MCF 10A (cell line): Measurements from ENCODE around the gene TCF12. TPM values are rescaled to one million over a fixed set of nuclear protein-coding genes. Genes with fewer than 3 reads are reported as not detected.
"Not testable (repeated sequence)": the region's sequence is repeated elsewhere in the genome, so short reads cannot be mapped to it uniquely, and the experiment has no call there.

ENCODE experiments used
- BruUV-seq: library from RNA; stranded (reverse); fragments of 400-500 nt; replicated peaks from 2 replicates; lab custom pipeline; 2021; lab: Mats Ljungman, UMichigan
- CTCF ChIA-PET: fragments of 300-600 bp; sonication (Branson Sonifier 250); formaldehyde crosslinking; extraction: SDS; loops from one replicate; lab custom pipeline; 2021; ENCODE audit warnings: antibody characterized with exemption, inconsistent platforms; lab: Yijun Ruan, JAX
- POLR2A ChIA-PET: fragments of 300-600, 350-650 bp; sonication (Branson Sonifier 250); formaldehyde crosslinking; extraction: SDS; loops from one replicate; lab custom pipeline; 2020; ENCODE audit warnings: antibody characterized with exemption, inconsistent platforms; lab: Yijun Ruan, JAX
- DNase-seq: peaks from one replicate; pipeline ENCODE4 v3.0.0-alpha.2; 2018; ENCODE audit not compliant: unreplicated experiment
- H3K27ac Mint-ChIP-seq: one replicate; pipeline ENCODE4 v1.8.0; 2022; ENCODE audit warnings: mild to moderate bottlenecking, low read depth, mixed read lengths; ENCODE audit not compliant: unreplicated experiment
- H3K27me3 Mint-ChIP-seq: one replicate; pipeline ENCODE4 v1.8.0; 2022; ENCODE audit warnings: mixed read lengths; ENCODE audit not compliant: insufficient read depth, unreplicated experiment
- H3K36me3 Mint-ChIP-seq: one replicate; pipeline ENCODE4 v1.8.0; 2022; ENCODE audit warnings: mild to moderate bottlenecking, moderate library complexity, mixed read lengths; ENCODE audit not compliant: insufficient read depth, unreplicated experiment
- H3K4me1 Mint-ChIP-seq: one replicate; pipeline ENCODE4 v1.8.0; 2022; ENCODE audit warnings: mixed read lengths; ENCODE audit not compliant: insufficient read depth, unreplicated experiment
- H3K4me3 Mint-ChIP-seq: one replicate; pipeline ENCODE4 v1.8.0; 2022; ENCODE audit warnings: mild to moderate bottlenecking, moderate library complexity, mixed read lengths; ENCODE audit not compliant: unreplicated experiment
- H3K9me3 Mint-ChIP-seq: one replicate; pipeline ENCODE4 v1.8.0; 2022; ENCODE audit warnings: mixed read lengths; ENCODE audit not compliant: unreplicated experiment
- intact Hi-C: fragments of 100-400 bp; cut with micrococcal nuclease; formaldehyde crosslinking; loops from 2 replicates; pipeline ENCODE4 v1.14.1; 2022
- total RNA-seq: library from RNA; stranded (reverse); gene quantifications from 2 replicates; pipeline ENCODE4 v1.2.3, GENCODE V29; 2022
- TF ChIP-seq, protein P1 (sequence below): fragments of 200-600 bp; IDR thresholded peaks from one replicate; pipeline ENCODE4 v1.8.0; 2022; ENCODE audit warnings: antibody characterized with exemption, mild to moderate bottlenecking; ENCODE audit not compliant: unreplicated experiment

The TCF12 gene
- total RNA-seq, 1 experiment from 2014 or later = 140 TPM

DNA sequence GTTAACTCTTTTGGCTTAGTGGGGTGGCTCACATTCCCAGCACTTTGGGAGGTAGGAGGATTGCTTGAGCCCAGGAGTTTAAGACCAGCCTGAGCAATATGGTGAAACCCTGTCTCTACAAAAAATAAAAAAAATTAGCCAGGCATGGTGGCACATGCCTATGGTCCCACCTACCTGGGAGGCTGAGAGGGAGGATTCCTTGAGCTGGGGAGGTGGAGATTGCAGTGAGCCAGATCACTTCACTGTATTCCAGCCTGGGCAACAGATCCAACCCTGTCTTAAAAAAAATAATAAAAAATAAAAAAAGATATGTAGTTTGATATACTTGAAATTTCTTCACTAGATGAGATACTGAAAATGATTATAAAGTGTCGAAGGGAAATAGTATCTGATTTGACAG is 178.8 kb downstream of the TCF12 start:
- H3K27ac Mint-ChIP-seq = no peak overlapping the region
- H3K4me3 Mint-ChIP-seq = no peak overlapping the region
- POLR2A ChIA-PET = interaction anchor here (0.7 kb wide), 1 partner anchor 14 kb away, joined by 3 read pairs; no protein-coding TSS in a partner anchor
- BruUV-seq = no TSS peak
- peaks cover 5% of the 10 kb centered on the region for H3K36me3 Mint-ChIP-seq
- intact Hi-C loops = no loop called here
- CTCF ChIA-PET = no interaction called here
- no peaks in the 10 kb centered on the region for H3K27me3 Mint-ChIP-seq
- no peak for DNase-seq
- TF ChIP-seq, protein P1, sequence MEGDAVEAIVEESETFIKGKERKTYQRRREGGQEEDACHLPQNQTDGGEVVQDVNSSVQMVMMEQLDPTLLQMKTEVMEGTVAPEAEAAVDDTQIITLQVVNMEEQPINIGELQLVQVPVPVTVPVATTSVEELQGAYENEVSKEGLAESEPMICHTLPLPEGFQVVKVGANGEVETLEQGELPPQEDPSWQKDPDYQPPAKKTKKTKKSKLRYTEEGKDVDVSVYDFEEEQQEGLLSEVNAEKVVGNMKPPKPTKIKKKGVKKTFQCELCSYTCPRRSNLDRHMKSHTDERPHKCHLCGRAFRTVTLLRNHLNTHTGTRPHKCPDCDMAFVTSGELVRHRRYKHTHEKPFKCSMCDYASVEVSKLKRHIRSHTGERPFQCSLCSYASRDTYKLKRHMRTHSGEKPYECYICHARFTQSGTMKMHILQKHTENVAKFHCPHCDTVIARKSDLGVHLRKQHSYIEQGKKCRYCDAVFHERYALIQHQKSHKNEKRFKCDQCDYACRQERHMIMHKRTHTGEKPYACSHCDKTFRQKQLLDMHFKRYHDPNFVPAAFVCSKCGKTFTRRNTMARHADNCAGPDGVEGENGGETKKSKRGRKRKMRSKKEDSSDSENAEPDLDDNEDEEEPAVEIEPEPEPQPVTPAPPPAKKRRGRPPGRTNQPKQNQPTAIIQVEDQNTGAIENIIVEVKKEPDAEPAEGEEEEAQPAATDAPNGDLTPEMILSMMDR = no peak
- peaks cover 7% of the 10 kb centered on the region for H3K4me1 Mint-ChIP-seq
- no peaks in the 10 kb centered on the region for H3K9me3 Mint-ChIP-seq

DNA sequence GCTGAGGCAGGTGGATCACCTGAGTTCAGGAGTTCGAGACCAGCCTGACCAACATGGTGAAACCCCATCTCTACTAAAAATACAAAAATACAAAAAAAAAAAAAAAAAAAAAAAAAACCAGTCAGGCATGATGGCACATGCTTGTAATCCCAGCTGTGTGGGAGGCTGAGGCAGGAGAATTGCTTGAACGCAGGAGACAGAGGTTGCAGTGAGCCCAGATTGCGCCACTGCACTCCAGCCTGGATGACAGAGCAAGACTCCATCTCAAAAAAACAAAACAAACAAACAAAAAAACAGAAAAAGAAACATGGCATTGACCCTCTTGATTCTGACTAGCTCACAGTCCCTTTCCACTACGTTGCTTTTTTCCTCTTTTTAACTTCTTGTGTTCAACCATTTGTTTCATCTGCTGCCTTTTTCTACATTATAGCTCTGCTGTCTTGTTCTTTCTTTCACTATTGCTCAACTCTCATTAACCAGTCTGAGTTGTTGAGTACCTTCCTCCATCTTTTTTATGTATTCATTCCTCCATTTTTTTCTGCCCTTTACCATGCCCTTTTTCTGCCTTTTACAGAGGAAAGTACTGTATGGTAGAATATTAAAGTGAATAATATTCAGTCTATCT is 179.6 kb downstream of the TCF12 start:
- not testable (repeated sequence) for BruUV-seq

DNA sequence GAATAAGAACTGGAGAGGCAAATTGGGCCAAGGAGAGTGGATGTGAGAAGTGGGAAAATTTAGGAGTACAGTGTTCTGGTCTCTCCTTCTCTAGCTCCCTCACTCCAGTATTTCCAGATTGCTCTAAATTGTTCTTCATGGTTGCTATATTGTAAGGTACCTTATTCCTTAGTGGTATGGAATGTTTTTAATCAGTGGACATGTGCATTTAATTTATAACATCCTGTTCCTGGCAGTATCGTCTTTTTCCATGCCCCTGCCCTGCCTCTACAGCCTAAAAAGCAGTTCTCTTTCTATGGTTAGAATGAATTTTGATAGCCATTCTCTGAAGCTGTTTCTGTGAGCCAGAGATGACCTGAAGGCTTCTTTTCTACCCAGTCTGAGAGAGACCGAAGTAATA is 180.5 kb downstream of the TCF12 start:
- Mint-ChIP-seq H3K36me3 (peaks cover 5% of the 10 kb centered on the region), H3K9me3 (no peaks in the 10 kb centered on the region), H3K27ac (no peak overlapping the region), H3K4me3 (no peak overlapping the region), H3K4me1 (peaks cover 7% of the 10 kb centered on the region), H3K27me3 (no peaks in the 10 kb centered on the region)
- intact Hi-C loops = no loop called here
- BruUV-seq = no TSS peak
- TF ChIP-seq, protein P1 = no peak
- ChIA-PET CTCF (no interaction called here), POLR2A (no interaction called here)
- no peak for DNase-seq

More for the DNA sequence above, 179.6 kb downstream of the TCF12 start:
- CTCF ChIA-PET, intact Hi-C loops, H3K36me3 Mint-ChIP-seq, H3K27me3 Mint-ChIP-seq, H3K9me3 Mint-ChIP-seq, H3K4me1 Mint-ChIP-seq, H3K4me3 Mint-ChIP-seq, H3K27ac Mint-ChIP-seq: not testable (repeated sequence)
- POLR2A ChIA-PET = interaction anchor here (0.7 to 0.8 kb wide), 2 partner anchors 13 to 19 kb away, joined by 3 read pairs; no protein-coding TSS in a partner anchor
- peak; percentile 34 for DNase-seq

DNA sequence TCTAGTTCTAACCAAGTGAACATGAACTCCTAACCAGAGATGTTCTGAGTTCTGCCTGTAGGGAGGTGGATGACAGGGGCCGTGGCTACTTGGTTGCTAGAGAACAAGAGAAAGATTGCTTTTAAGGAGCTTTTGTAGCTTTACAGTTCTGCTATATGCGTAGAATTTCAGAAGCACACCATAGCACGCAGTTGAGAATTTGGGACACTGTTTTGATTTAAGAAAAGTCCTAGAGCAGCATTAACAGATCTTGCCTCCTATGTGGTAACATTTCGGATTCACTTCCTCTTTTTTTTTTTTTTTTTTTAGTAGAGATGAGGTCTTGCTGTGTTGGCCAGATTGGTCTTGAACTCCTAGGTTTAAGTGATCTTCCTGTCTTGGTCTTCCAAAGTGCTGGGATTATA is 181.7 kb downstream of the TCF12 start:
- Mint-ChIP-seq H3K27ac (no peak overlapping the region), H3K36me3 (peaks cover 13% of the 10 kb centered on the region), H3K4me1 (peaks cover 7% of the 10 kb centered on the region), H3K4me3 (no peak overlapping the region), H3K9me3 (no peaks in the 10 kb centered on the region), H3K27me3 (no peaks in the 10 kb centered on the region)
- ChIA-PET POLR2A (interaction anchor here (1.1 to 1.6 kb wide), 2 partner anchors 9 to 182 kb away, joined by 3 read pairs; partner anchors contain the start of gene TCF12), CTCF (no interaction called here)
- no TSS peak for BruUV-seq
- intact Hi-C loops = no loop called here
- TF ChIP-seq, protein P1 = no peak
- no peak for DNase-seq
